Measurements from ENCODE around the gene RBP3.

Gene RBP3

GRCh38 chr10:47330366-47330765 lies 17.8 kb upstream of the RBP3 start:
- peaks cover 4% of the 10 kb centered on the region for H3K27me3 ChIP-seq (ENCODE audit: insufficient read depth, poor library complexity, severe bottlenecking)
- no peak overlapping the region for H3K27ac ChIP-seq (replicated peaks)
- TF ChIP-seq, protein P1, sequence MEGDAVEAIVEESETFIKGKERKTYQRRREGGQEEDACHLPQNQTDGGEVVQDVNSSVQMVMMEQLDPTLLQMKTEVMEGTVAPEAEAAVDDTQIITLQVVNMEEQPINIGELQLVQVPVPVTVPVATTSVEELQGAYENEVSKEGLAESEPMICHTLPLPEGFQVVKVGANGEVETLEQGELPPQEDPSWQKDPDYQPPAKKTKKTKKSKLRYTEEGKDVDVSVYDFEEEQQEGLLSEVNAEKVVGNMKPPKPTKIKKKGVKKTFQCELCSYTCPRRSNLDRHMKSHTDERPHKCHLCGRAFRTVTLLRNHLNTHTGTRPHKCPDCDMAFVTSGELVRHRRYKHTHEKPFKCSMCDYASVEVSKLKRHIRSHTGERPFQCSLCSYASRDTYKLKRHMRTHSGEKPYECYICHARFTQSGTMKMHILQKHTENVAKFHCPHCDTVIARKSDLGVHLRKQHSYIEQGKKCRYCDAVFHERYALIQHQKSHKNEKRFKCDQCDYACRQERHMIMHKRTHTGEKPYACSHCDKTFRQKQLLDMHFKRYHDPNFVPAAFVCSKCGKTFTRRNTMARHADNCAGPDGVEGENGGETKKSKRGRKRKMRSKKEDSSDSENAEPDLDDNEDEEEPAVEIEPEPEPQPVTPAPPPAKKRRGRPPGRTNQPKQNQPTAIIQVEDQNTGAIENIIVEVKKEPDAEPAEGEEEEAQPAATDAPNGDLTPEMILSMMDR (IDR thresholded peaks at IDR 0.05; ENCODE audit: insufficient read depth, low read length) = no peak
- TF ChIP-seq GABPA (IDR thresholded peaks at IDR 0.05; ENCODE audit: low read depth) (no peak), REST (IDR thresholded peaks at IDR 0.05; ENCODE audit: insufficient replicate concordance, low read depth) (no peak), SPI1 (IDR thresholded peaks at IDR 0.05; ENCODE audit: borderline replicate concordance, low read depth) (no peak), POLR2AphosphoS5 (IDR thresholded peaks at IDR 0.05; ENCODE audit: low read depth) (no peak)
- DNase-seq (ENCODE audit: low read depth in 1 of 2, low spot score in 1 of 2) = no peak
- no peak overlapping the region for H3K4me3 ChIP-seq (replicated peaks; ENCODE audit: insufficient read depth, low read length)

- no peak for DNase-seq (ENCODE audit: low read depth in 1 of 2, low spot score in 1 of 2)
- no peak overlapping the region for H3K27ac ChIP-seq (replicated peaks)
- TF ChIP-seq, protein P1 (IDR thresholded peaks at IDR 0.05; ENCODE audit: insufficient read depth, low read length) = no peak
- TF ChIP-seq REST (IDR thresholded peaks at IDR 0.05; ENCODE audit: insufficient replicate concordance, low read depth) (no peak), SPI1 (IDR thresholded peaks at IDR 0.05; ENCODE audit: borderline replicate concordance, low read depth) (no peak), POLR2AphosphoS5 (IDR thresholded peaks at IDR 0.05; ENCODE audit: low read depth) (no peak), GABPA (IDR thresholded peaks at IDR 0.05; ENCODE audit: low read depth) (no peak)
Measured at GRCh38 chr10:47330804-47331203, 17.4 kb upstream of the RBP3 start.

GRCh38 chr10:47331491-47331890 lies 16.7 kb upstream of the RBP3 start:
- TF ChIP-seq REST (IDR thresholded peaks at IDR 0.05; ENCODE audit: insufficient replicate concordance, low read depth) = no peak
- TF ChIP-seq, protein P1 (IDR thresholded peaks at IDR 0.05; ENCODE audit: insufficient read depth, low read length) = no peak
- DNase-seq (ENCODE audit: low read depth in 1 of 2, low spot score in 1 of 2) = no peak
- peaks cover 4% of the 10 kb centered on the region for H3K27me3 ChIP-seq (ENCODE audit: insufficient read depth, poor library complexity, severe bottlenecking)
- no peak overlapping the region for H3K27ac ChIP-seq (replicated peaks)
- no peak overlapping the region for H3K4me3 ChIP-seq (replicated peaks; ENCODE audit: insufficient read depth, low read length)

More at GRCh38 chr10:47330804-47331203, 17.4 kb upstream of the RBP3 start:
- H3K4me3 ChIP-seq (replicated peaks; ENCODE audit: insufficient read depth, low read length) = no peak overlapping the region
- H3K27me3 ChIP-seq (ENCODE audit: insufficient read depth, poor library complexity, severe bottlenecking) = peaks cover 4% of the 10 kb centered on the region
